ENCODE measurements around the gene OR2C3. TPM values are rescaled to one million over a fixed set of nuclear protein-coding genes. Genes with fewer than 3 reads are reported as not detected.

OR2C3 gene
- total RNA-seq, 4 donors from 2014 or later = not detected

DNA sequence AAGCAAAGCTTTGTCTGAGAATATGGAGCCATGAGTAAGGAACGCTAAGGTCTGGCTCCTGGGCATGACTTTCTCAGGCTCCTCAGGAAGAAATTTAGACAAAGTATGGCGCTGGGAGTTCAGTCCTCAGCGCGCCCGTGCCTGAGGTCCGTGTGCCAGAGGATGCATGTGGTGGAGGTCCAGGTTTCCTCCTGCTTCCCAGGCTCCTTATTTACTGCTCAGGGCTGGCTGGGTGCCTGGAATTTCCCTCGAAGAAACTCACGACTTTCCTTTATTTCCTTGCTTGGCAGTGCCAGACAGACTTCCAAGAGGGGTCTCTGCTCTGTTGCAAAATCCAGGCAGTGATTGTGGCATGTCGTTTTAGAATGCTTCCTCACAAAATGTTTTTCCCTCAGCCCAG, 26.0 kb upstream of the OR2C3 start:
- 45 to 69% methylated on average over 9 of the region's 9 CpGs for WGBS, 2 donors
- DNase-seq = no peak
- H3K27me3 ChIP-seq = no peaks in the 10 kb centered on the region
- no peaks in the 10 kb centered on the region for H3K9me3 ChIP-seq
- no peak for TF ChIP-seq POLR2A (IDR thresholded peaks at IDR 0.05)
- TF ChIP-seq, protein P1, sequence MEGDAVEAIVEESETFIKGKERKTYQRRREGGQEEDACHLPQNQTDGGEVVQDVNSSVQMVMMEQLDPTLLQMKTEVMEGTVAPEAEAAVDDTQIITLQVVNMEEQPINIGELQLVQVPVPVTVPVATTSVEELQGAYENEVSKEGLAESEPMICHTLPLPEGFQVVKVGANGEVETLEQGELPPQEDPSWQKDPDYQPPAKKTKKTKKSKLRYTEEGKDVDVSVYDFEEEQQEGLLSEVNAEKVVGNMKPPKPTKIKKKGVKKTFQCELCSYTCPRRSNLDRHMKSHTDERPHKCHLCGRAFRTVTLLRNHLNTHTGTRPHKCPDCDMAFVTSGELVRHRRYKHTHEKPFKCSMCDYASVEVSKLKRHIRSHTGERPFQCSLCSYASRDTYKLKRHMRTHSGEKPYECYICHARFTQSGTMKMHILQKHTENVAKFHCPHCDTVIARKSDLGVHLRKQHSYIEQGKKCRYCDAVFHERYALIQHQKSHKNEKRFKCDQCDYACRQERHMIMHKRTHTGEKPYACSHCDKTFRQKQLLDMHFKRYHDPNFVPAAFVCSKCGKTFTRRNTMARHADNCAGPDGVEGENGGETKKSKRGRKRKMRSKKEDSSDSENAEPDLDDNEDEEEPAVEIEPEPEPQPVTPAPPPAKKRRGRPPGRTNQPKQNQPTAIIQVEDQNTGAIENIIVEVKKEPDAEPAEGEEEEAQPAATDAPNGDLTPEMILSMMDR (IDR thresholded peaks at IDR 0.05) = no peak
- intact Hi-C loops (cut with DNase I) = no loop called here
- H3K4me1 ChIP-seq = no peaks in the 10 kb centered on the region
- no peak overlapping the region for H3K27ac ChIP-seq
- H3K36me3 ChIP-seq = no peaks in the 10 kb centered on the region
- no peak overlapping the region for H3K4me3 ChIP-seq (replicated peaks in 1 of 3)

DNA sequence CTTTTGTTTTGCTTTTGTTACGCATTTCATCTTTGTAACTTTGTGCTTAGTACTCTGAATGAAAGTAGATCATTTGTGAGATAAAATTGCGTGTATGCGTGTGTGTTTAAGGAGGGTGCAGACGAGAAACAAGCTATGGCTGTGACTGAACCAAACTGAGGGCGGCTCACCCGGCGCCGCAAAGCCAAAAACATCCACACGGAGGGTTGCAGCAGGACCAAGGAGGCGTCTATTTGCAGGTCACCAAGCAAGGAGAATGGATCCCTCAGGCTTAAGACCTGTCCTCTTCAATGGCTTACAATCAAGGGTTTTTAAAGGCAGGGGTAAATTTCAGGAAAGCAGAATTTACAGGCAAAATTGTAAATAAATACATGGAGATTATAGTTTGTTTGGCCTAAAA, 25.5 kb upstream of the OR2C3 start:
- DNase-seq = no peak
- no peaks in the 10 kb centered on the region for H3K4me1 ChIP-seq
- H3K4me3 ChIP-seq (replicated peaks in 1 of 3) = no peak overlapping the region
- TF ChIP-seq, protein P1 (IDR thresholded peaks at IDR 0.05) = no peak
- TF ChIP-seq POLR2A (IDR thresholded peaks at IDR 0.05) = no peak
- H3K27ac ChIP-seq = no peak overlapping the region
- no peaks in the 10 kb centered on the region for H3K27me3 ChIP-seq
- WGBS, 2 donors = 74 to 75% methylated on average over 10 of the region's 10 CpGs
- intact Hi-C loops (cut with DNase I) = no loop called here
- no peaks in the 10 kb centered on the region for H3K9me3 ChIP-seq
- H3K36me3 ChIP-seq = no peaks in the 10 kb centered on the region

DNA sequence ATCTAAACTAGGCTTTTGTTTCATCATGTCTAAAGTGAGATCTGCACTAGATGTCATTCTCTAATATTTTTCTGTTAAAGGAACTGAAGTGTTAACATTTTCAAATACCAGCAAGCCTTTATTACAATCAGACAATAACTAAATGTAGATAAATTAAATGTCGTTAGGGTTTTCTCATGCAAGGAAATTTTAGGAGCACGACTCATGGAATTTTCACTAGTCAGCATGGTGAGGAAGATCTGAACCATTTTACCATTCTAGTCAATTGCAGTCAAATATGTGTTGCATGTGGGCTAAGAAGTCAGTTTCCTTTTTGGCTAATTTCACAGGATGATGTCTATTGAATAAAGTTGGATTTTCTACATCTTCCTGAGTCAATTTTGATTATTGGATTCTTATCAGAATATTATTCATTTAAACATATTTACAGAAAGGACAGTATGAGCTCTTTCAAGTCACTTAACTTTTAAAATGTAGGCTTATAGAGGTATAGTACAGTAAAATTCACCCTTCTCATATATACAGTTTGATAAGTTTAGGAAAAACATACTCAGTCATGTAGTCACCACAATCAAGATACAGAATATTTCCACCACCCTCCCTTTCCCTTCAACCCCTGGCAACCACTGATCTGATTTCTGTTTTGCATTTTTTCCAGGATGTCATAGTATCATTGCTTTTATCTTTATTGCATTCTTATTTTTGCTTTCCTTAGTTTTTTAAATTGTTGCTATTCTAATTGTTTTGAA, 21.9 kb upstream of the OR2C3 start:
- no peak for DNase-seq
- 89 to 90% methylated on average over 2 of the region's 2 CpGs for WGBS, 2 donors
- Histone ChIP-seq H3K4me3 (replicated peaks in 1 of 3) (no peak overlapping the region), H3K27me3 (no peaks in the 10 kb centered on the region), H3K36me3 (no peaks in the 10 kb centered on the region), H3K27ac (no peak overlapping the region), H3K9me3 (no peaks in the 10 kb centered on the region), H3K4me1 (no peaks in the 10 kb centered on the region)
- TF ChIP-seq, protein P1 (IDR thresholded peaks at IDR 0.05) = no peak
- no peak for TF ChIP-seq POLR2A (IDR thresholded peaks at IDR 0.05)
- intact Hi-C loops (cut with DNase I) = no loop called here

DNA sequence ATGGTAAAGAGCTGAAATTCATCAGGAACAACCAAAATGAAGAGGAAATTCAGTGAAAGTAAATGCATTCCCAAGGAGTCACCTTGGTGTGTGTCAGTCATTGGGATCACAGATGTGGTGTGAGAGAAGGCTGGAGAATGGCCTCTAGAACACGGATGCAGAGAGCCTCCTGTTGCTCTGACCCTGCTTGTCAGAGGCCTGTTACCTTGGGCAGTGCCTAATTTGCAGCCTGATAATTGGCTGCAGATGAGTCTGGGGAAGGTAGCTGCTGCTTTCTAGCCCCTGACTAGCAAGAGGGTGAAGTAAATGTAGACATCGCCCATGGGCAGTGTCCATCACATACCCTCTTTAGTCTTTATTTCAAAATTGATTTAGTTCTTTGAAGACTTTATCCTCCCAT, 16.0 kb upstream of the OR2C3 start:
- no peak overlapping the region for H3K27ac ChIP-seq
- DNase-seq = no peak
- WGBS, 2 donors = 74 to 85% methylated on average over 2 of the region's 2 CpGs

DNA sequence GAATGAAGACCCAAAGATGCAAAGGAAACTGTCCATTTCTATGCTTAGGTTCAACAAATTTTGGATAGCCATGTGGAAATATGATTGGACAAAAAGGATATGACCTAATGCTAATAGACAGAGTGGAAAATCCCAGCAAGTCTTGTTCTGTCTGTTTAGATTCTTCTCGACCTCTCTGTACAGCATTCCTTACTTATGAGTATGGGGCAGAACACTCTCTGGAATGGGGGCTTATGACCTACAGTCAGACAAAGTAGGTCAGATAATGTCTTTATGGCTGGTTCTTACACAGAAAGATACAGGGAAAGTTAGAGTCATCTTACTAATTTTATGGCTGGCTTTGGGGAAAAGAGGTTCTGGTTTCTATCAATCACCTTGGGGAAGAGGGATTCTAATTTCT, 15.5 kb upstream of the OR2C3 start:
- intact Hi-C loops (cut with DNase I) = no loop called here
- 51 to 69% methylated on average over 1 of the region's 1 CpG for WGBS, 2 donors
- no peak for DNase-seq
- H3K9me3 ChIP-seq = no peaks in the 10 kb centered on the region
- H3K4me1 ChIP-seq = no peaks in the 10 kb centered on the region
- H3K27me3 ChIP-seq = no peaks in the 10 kb centered on the region
- H3K27ac ChIP-seq = no peak overlapping the region
- no peak overlapping the region for H3K4me3 ChIP-seq (replicated peaks in 1 of 3)
- TF ChIP-seq, protein P1 (IDR thresholded peaks at IDR 0.05) = no peak
- TF ChIP-seq POLR2A (IDR thresholded peaks at IDR 0.05) = no peak
- no peaks in the 10 kb centered on the region for H3K36me3 ChIP-seq

More for the DNA sequence above, 16.0 kb upstream of the OR2C3 start:
- TF ChIP-seq, protein P1 (IDR thresholded peaks at IDR 0.05) = no peak
- H3K27me3 ChIP-seq = no peaks in the 10 kb centered on the region
- no peaks in the 10 kb centered on the region for H3K9me3 ChIP-seq
- H3K36me3 ChIP-seq = no peaks in the 10 kb centered on the region
- no peak overlapping the region for H3K4me3 ChIP-seq (replicated peaks in 1 of 3)
- intact Hi-C loops (cut with DNase I) = no loop called here
- H3K4me1 ChIP-seq = no peaks in the 10 kb centered on the region

Measured in thyroid gland (tissue), 4 donors.